Stimulated activated CD8-positive, alpha-beta memory T cell treated with anti-CD3 and anti-CD28 coated beads, Interleukin-12 subunit alpha, Interleukin-12 subunit beta, amount 100 ng/mL, for 24 hours (primary cell): Measurements from ENCODE around the gene PTGIR.

Source experiments
- DNase-seq: peaks from one replicate; pipeline ENCODE4 v3.0.0-alpha.2; 2020; ENCODE audit errors: extremely low read depth

The PTGIR gene

DNA sequence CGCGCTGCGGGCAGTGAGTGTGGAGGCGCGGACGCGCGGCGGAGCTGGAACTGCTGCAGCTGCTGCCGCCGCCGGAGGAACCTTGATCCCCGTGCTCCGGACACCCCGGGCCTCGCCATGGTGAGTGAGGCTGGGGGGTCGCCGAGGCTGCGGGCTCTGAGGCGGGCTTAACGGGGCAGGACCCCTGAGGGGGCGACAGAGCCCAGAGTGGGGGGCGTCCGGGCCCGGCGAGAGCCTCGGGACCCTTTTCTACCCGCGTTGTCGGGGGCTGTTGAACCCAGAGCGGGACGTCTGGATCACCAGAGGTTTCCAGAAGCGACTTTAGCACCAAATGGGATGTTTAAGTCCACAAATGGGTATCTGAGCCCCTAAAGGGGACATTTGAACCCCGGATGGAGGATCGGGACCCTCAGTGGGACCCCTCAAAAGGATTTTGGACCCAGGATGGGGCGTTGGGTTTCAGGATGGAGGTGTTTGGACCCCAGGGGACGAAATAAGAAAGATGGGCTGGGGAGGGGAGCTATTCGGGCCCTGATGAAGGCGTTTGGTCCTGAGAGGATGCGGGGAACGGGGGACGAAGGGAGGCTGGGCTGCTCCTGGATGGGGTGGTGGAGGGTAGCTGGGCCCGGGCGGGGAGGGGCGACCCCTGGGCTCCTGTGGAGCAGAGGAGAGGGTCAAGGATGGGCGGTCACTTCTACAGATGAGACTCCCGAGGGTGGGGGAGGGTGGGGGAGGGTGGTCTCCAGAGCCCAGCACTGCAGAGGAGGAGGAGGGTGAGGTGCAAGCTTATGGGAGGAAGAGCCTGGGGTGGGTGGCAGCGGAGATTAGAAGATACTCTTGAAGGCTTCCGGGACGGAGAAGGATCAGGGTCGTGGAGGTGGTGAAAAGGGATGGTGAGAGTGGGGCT lies 23.3 kb downstream of the PTGIR start, which contains the start of gene CALM3:
Gene CALM3, plus strand, starts transcription at position 13 of the 907 bp plus-strand sequence. Its CDS starts 105 bp downstream, at position 118.
- no peak for DNase-seq

DNA sequence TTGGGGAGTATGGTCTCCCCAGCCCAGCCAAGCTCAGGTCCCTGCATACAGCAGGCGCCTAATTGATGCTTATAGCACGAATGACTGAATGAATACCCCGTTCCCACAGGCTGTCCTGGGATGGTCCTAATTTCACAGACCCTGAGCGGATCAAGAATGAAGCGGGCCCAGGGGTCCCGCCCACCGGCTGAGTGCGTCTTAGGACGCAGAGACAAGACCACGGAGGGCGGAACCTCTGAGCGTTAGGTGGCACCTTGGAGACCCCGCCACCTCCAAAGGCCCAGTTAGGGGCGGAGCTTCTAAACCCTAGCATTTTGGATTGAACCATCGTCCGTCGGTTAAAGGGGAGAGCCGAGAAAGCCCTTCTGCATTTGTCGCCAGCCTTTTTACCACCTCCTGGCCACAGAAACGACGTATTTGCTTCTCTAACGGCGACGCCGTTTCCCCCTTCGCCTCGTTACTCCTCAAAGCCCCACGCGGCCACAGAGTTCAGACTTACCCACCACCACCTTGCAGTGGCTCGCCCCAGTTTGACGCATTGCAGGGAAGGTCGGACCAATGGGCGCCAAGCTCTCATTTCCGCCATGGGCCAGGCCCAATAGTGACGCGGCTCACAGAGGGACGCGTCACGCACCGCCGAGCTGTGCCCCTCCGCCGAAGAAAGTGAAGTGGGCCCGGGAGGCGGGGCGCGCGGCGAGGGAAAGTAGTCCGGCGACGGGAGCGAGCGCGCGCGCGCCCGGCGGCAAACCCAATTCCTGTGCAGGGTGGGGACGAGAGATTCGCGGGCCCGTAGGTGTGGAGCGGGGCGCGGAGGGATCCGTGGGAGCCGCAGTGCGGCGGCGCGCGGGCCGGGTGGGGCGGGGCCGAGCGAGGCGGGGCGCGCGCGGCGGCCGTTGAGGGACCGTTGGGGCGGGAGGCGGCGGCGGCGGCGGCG lies 24.2 kb downstream of the PTGIR start:
- DNase-seq = peak; percentile 89

DNA sequence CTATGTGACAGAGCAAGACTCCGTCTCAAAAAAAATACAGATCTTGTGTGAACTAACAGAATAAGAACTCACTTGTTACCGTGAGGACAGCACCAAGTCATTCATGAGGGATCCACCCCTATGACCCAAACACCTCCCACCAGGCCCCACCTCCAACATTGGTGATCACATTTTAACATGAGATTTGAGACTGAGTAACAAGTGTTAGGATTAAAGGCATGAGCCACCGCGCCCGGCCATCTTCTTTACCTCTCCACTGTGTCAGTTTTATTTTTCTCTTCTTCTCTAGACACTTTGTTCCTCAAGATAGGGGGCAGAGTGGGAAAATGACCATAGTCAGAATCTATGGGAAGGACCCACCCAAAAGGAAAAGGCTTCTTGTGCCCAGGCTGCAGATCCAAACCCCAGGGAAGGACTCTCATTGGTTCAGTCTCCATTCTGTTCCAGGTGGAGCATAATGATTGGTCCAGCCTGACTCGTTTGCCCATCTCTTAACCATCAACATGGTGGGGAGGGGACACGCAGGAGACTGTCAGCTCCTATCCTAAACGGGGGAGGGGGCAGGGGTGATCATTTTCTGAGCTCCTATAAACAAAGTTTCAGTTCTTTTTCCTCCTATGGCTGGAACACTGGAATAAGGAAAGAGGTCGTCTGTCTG lies 25.0 kb downstream of the PTGIR start:
- no peak for DNase-seq

DNA sequence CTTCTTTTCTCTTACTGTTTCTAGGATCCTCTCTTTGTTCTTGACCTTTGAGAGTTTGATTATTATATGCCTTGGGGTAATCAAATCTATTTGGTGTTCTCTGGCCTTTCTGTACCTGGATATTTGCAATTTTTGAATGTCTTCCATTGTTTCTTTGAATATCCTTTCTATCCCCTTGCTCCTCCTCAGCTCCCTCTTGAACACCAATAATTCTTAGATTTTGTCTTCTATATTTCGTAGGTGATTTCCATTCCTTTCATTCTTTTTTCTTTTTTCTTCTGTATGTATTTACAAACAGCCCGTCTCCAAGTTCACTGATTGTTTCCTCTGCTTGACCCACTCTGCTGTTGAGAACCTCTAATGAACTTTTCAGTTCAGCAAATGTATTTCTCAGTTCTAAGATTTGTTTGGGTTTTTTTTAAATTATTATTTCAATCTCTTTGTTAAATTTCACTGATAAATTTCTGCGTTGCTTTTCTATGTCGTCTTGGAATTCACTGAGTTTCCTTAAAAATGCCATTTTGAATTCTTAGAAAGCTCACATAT lies 26.4 kb downstream of the PTGIR start:
- no peak for DNase-seq

- DNase-seq = no peak
Measured at GRCh38 chr19:46596008-46596407, 28.9 kb downstream of the PTGIR start.

- no peak for DNase-seq
Measured at GRCh38 chr19:46591870-46592269, 33.0 kb downstream of the PTGIR start.

- DNase-seq = no peak
Measured at GRCh38 chr19:46591254-46591653, 33.6 kb downstream of the PTGIR start.

DNA sequence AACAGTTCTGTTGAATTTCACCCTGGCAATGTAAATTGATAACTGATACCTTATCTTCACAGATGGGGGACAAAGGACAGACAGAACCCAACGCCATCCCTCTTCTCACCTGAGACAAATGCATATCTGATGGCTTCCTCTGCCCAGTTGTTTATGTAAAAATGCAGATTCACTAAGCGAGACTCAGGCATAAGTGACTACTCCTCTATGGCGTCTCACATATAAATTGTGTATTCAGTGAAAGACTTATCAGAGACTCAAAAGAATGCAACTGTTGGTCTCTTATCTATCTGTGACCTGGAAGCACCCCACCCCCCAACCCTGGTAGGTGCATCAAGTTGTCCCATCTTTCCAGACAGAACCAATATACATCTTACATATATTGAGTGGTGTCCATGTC lies 37.0 kb downstream of the PTGIR start:
- no peak for DNase-seq

GRCh38 chr19:46586294-46586693 lies 38.6 kb downstream of the PTGIR start:
- DNase-seq = no peak

GRCh38 chr19:46585539-46585938 lies 39.4 kb downstream of the PTGIR start:
- DNase-seq = no peak

- no peak for DNase-seq
Measured at GRCh38 chr19:46580247-46580646, 44.6 kb downstream of the PTGIR start.

DNA sequence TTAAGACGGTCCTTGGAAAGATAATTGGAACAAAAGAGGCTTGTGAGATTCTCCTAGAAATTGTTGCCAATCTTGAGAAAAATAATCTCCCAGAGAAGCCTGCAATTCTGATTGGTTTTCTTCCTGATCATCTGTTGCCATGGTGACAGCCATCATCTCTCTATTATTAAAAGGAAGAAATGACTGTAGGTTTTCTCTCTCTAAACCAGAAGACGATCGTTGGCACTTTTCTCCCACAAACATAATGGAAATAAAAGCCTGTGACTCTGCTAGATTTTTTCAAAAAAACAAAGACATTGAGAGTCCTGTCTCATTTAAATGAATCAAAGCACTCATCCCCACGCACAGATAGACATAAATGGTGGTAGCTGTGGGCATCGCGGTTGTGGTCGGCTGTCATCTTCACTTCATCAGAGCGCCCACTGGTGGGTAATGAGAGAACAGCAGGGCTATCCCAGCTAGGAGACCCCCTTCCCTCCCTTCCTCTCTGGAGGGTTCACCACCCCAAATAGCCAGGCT lies 45.5 kb downstream of the PTGIR start:
- DNase-seq = no peak

- DNase-seq = no peak
Measured at GRCh38 chr19:46578450-46578849, 46.4 kb downstream of the PTGIR start.

DNA sequence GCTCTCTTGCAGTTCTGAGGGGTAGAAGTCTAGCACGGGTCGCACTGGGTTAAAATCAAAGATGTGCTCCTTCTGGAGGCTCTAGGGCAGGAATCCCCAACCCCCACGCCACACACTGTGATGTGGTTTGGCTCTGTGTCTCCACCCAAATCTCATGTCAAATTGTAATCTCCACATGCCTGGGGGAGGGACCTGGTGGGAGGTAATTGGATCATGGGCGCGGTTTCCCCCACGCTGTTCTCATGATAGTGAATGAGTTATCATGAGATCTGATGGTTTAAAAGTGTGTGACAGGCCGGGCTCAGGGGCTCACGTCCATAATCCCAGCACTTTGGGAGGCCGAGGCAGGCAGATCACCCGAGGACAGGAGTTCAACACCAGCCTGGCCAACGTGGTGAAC lies 50.4 kb downstream of the PTGIR start:
- no peak for DNase-seq

GRCh38 chr19:46573679-46574498 lies 51.0 kb downstream of the PTGIR start:
- no peak for DNase-seq

GRCh38 chr19:46571495-46571894 lies 53.4 kb downstream of the PTGIR start:
- no peak for DNase-seq
